GM18870 (cell line): Measurements from ENCODE around the gene KRTAP3-3.

Experiments used
- ATAC-seq: cut with Tn5 transposase; IDR thresholded peaks from one replicate; pipeline ENCODE4 v1.9.1; 2021; ENCODE audit warnings: moderate library complexity; ENCODE audit not compliant: unreplicated experiment

Gene KRTAP3-3

DNA sequence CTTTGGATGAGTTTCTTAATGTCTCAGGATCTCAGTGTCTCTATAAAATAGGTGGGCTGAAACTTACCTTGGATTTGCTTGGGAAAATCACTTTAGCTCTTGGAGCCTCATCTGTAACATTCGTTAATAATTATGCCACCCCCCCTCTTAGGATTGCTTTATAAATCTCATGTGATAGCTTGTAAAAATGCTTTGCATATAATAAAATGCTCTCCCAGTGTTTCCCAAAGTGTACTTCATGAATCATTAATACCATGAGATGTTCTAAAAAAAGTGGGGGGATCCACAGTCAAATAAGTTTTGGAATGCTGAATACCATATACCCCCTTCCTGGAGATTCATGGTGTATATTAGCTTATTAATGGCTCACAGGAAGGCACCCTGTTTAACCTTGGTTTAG is 32.4 kb downstream of the KRTAP3-3 start:
- ATAC-seq: no peak

DNA sequence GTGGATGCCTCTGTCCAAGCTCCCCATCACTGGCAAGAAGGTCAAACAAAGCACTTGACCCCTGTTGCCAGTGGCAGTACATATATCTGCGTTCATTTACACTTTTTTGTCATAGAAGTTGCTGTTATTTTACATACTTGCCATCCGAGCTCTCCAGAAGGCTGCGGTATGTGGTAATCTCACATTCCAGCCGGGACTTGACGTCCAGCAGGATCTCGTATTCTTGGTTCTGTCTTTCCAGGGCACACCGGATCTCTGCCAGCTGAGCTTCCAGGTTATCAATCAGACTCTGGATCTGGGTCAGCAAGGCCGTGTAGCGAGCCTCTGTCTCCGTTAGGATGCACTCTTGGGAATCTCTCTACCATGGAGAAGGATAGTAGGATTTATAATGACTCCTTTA is 33.8 kb downstream of the KRTAP3-3 start:
- no peak for ATAC-seq

GRCh38 chr17:40958086-40958953 is 35.6 kb downstream of the KRTAP3-3 start:
- no peak for ATAC-seq

DNA sequence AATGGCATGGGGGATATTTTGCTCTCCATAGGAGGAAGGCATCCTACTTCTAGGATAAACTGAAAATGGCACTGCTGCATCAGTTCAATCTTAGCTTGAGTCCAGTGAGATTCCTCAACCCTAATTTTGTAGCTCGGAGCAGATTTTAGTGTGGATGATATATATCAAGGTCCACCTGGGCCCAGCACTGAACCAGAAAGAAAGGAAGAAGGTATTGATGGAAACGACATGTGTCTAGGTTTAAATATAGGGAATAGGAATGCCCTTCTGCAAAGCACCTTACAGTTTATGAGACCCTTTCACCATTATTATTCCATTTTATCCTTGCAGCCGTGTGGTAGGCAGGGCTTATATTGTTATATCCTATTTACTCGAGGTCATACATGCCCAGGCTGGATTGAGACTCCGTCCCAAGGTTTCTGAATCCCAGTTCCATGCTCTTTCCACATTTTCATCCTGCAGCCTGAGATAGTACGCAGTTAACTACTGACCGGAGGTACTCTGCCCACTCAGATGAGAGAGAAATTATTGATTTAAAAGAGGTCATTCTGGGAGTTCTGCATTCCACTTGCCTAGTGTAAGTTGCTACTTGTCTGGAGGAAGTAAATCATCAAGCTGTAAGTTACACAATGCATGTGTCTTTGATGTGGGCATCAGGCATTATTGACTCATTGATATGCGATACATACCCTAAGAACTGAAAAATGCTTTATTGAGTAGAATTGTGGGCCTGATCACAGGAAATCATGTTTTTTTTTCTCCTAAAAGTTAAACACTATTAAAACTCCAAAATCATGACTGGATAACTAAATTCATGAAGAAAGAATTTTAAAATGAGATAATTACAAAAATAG is 37.3 kb downstream of the KRTAP3-3 start:
- no peak for ATAC-seq

DNA sequence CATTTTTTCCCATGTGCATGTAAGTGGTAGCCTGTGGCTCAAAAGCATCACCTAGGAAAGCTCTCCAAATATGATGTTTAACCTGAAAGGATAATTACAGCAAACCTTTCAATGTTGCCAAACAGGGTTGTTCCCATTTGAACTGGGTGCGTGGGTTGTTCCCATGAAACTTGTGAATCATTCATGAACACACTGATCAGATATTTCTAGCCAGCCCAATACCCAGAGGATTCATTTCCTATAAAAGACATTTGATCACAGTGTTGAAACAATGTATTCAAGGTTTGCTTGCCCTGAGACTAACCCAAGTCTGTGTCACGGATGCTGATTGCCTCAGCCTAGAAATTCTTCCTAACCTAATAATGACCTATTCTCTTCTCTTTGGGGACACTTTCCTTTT is 40.1 kb downstream of the KRTAP3-3 start:
- no peak for ATAC-seq

- ATAC-seq: no peak
Observed at GRCh38 chr17:40952661-40953060, 41.3 kb downstream of the KRTAP3-3 start.

DNA sequence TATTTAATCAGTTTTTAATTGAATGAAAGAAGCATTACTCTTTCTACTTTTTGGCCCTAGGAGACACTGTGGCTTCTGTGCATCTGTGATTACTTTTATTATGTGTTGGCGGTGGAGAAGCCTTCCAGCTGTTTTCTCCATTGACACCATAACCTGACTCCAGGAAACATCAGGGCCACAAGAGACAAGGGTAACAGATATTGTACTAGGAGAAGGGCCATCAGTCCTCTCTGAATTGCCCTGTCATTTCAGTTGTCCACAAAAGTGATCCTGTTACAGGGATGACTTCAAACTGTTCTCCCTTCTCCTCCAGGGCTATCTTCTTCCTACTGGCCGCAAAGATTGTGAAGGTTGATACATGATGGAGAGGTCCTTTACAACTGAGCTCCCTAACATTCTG is 41.8 kb downstream of the KRTAP3-3 start:
- no peak for ATAC-seq

- ATAC-seq: no peak
Observed at GRCh38 chr17:40951011-40951622, 42.8 kb downstream of the KRTAP3-3 start.

DNA sequence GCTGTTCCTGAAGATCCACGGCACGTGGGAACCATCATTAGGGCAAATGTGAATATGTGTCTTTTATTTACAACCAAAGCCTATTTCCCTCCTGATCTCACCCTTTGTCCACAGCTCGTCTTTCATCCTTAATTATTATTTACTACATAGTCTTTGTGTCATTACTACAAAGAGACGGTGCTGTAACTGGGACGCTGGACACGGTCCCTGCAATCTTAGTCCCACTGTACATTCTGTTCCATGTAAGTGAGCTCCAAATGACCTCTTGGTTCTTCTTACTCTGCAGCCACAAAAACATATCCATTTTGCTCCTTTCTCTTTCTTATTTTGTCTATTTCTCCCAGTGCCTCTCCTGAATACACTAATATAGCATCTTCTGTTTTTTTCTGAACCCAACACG is 43.8 kb downstream of the KRTAP3-3 start:
- no peak for ATAC-seq

DNA sequence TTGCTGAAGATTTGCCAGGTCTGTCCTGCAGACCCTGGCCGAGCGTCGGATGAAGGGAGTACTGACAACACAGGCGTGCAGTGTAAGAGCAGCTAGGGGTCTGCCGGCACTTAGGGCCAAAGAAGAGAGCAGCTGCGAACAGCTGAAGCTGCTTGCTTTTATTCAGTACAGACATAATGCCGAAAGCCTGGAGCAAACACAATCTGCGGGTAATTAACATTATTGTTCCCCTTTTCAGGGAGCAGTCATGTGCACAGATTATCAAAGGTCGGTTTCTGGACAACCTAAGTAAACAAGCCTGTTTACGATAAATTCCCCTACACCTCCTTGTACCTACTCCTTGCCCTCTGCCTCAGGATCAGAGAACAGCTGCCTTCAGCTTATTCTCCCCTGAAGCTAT is 44.5 kb downstream of the KRTAP3-3 start:
- no peak for ATAC-seq

DNA sequence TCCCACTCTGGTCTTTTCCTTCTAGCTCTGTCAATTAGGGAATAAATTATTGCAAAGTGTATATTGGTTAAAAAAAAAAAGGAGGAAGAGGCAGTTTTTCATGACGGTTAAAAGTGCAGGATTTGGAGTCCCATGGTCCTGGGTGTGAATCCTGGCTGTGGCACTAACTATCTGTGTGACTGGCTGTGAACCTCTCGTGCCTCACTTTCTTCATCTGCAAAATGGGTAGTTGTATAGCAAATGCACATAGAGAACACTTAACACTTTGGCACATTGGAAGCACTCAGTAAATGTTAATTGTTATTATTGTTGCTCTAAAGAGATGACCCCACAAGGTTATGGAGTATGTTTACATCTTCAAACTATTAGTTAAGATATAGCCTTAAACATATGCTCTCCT is 46.0 kb downstream of the KRTAP3-3 start:
- ATAC-seq: no peak

DNA sequence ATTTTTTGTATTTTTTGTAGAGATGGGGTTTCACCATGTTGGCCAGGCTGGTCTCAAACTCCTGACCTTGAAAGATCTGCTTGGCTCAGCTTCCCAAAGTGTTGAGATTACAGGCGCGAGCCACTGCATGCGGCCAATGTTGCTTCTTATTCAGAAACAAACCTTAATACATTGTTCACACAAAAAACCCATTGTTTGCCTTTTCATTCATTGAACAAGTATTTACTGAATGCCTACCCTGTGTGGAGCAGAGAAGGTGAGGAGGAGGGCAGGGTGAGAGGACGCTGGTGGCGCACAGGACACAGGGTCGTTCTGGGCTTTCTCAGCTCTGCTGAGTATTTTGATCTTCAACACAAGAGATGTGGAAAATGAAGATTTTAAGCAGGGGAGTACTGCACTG is 48.5 kb downstream of the KRTAP3-3 start:
- ATAC-seq: no peak

GRCh38 chr17:40944531-40944930 is 49.4 kb downstream of the KRTAP3-3 start:
- no peak for ATAC-seq
